HG02884 (cell line): ENCODE results near the gene INTS4.
A peak's percentile ranks its signal among the peaks of the same experiment; 100 is the strongest.
"Not testable (repeated sequence)": the region's sequence is repeated elsewhere in the genome, so short reads cannot be mapped to it uniquely, and the experiment has no call there.

Experiments used
- ATAC-seq: cut with Tn5 transposase; IDR thresholded peaks from one replicate; pipeline ENCODE4 v1.9.1; 2021; ENCODE audit warnings: mild to moderate bottlenecking, moderate library complexity; ENCODE audit not compliant: unreplicated experiment

Gene INTS4

GRCh38 chr11:77884186-77884828 lies 110.2 kb downstream of the INTS4 start:
- no peak for ATAC-seq

GRCh38 chr11:77883775-77884174 lies 110.7 kb downstream of the INTS4 start:
- ATAC-seq: no peak

GRCh38 chr11:77882396-77882795 lies 112.1 kb downstream of the INTS4 start:
- ATAC-seq: no peak

DNA sequence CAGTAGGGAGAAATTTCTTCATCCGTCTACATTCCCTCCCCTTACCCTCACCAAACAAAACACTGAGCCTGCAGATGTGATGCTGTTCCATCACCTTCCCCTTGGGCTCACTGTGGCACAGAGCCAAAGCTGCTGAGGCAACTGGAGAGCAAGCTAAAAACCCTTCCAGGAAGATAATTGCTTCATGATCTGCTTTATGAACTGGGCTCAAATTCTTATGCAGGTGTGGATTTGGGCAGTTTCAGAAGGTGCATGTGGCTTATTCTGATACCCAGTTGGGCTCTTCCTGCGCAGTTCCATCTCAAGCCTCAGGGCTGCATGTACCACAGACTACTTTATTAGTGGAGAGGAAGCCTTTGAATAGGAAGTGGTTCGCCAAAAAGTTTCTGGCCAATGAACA lies 115.2 kb downstream of the INTS4 start:
- peak; percentile 76 for ATAC-seq

- not testable (repeated sequence) for ATAC-seq
These were observed 116.2 kb downstream of the INTS4 start for GRCh38 chr11:77878247-77878646.

GRCh38 chr11:77876045-77876444 lies 118.4 kb downstream of the INTS4 start:
- no peak for ATAC-seq

DNA sequence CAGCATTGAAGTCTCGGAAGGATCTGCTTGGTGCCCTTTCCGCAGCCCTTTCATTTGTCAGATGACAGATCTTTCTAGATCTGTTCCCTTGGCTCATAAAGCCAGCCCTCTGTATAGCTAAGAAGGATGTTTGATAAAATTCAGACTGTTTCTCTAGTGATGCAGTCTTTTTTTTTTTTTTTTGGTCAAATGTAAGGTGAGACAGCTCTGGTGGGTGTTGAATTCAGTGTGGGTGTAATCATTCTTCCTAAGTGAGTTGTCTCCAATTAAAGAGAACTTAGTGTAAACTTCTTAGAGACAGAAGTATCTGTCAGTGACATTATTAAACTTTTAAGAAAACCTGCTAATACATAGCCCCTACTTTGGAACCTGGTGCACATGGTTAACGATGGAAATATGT lies 120.3 kb downstream of the INTS4 start:
- no peak for ATAC-seq

DNA sequence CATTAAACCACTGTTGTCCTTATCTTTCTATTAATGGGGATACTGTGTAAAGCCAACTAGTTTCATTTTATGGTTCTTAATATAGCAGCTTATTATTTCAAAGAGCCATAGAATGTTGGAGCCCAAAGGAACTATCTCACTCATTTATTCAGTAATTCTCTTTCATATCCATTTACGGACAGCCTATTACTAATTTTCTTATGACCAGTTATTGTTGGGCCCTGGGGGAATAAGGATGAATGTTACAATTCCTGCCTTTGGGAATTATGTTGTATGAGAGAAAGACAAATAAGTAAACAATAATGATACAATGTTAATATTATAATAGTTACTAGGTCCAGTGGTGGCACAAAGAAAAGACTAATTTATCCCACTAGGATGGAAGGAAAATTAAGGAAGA lies 121.1 kb downstream of the INTS4 start:
- no peak for ATAC-seq

- no peak for ATAC-seq
These were observed 122.6 kb downstream of the INTS4 start for GRCh38 chr11:77871855-77872254.

- no peak for ATAC-seq
These were observed 125.7 kb downstream of the INTS4 start for GRCh38 chr11:77868744-77869143.

GRCh38 chr11:77866336-77866735 lies 128.1 kb downstream of the INTS4 start:
- ATAC-seq: no peak

- ATAC-seq: no peak
These were observed 128.7 kb downstream of the INTS4 start for GRCh38 chr11:77865805-77866204.

GRCh38 chr11:77861444-77861843 lies 133.0 kb downstream of the INTS4 start:
- ATAC-seq: not testable (repeated sequence)

DNA sequence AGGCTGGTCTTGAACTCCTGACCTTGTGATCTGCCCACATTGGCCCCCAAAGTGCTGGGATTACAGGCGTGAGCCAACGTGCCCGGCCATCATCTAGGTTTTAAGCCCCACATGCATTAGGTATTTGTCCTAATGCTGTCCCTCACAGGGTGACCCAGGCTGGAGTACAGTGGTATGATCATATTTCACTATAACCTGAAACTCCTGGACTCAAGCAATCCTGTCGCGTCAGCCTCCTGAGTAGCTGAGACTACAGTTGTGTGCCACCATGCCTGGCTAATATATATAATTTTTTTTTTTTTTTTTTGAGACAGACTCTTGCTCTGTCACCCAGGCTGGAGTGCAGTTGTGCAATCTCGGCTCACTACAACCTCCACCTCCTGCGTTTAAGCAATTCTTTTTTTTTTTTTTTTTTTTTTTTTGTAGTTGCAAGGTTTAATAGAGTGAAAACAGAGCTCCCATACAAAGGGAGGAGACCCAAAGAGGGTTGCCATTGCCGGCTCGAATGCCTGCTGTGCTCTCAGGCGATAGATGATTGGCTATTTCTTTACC lies 136.5 kb downstream of the INTS4 start:
- ATAC-seq: not testable (repeated sequence)

DNA sequence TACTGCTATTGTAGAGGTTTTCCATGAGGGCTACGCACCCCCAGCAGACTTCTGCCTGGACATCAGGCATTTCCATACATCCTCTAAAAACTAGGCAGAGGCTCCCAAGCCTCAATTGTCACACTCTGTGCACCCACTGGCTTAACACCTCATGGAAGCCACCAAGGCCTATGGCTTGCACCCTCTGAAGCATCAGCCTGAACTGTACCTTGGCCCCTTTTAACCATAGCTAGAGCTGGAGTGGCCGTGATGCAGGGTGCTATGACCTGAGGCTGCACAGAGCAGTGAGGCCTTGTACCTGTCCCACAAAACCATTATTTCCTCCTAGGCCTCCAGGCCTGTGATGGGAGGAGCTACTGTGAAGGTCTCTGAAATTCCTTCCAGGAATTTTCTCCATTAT lies 139.6 kb downstream of the INTS4 start:
- ATAC-seq: no peak

DNA sequence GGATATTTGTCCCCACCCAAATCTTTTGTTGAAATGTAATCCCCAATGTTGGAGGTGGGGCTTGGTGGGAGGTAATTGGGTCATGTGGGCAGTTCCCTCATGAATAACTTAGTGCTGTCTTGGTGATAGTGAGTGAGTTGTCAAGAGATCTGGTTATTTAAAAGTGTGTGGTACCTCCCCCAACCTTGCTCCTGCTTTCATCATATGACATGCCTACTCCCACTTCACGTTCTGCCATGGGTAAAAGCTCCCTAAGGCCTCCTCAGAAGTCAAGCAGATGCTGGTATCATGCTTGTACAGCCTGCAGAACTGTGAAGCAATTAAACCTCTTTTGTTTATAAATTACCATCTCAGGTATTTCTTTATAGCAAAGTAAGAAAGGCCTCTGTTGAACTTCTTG lies 143.0 kb downstream of the INTS4 start:
- ATAC-seq: no peak

DNA sequence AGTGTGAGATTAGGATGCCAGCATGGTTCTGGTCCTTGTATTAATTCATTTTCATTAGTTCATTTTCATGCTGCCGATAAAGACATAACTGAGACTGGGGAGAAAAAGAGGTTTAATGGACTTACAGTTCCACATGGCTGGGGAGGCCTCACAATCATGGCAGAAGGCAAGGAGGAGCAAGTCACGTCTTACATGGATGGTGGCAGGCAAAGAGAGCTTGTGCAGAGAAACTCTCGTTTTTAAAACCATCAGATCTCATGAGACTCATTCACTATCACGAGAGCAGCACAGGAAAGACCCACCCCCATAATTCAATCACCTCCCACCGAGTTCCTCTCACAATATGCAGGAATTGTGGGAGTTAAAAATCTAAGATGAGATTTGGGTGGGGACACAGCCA lies 150.8 kb downstream of the INTS4 start:
- not testable (repeated sequence) for ATAC-seq

DNA sequence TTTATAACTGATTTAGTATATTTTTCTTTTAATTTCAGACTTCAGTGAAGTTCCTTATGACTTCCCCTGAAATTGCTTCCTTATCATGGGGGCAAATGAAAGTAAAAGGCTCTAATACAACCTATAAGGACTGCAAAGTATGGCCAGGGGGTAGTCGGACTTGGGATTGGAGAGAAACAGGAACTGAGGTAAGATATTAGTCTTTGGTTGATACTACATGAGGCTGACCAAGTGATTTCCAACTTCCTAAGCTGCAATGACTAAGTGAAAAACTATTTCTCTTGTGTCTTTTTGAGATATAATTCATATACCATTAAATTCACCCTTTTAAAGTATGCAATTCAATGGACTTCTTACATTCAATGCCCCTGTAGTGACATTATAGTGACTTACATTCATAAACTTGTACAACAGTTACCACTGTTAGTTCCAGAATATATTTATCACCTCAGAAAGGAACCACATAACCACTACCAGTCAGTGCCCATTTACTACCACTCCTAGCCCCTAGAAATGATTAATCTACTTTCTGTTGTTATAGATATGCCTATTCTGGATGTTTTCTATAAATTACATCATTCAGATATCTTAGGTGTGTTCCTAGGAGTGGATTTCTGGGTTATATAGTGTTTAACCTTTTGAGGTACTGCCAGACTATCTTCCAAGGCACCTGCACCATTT lies 151.9 kb downstream of the INTS4 start:
- no peak for ATAC-seq

DNA sequence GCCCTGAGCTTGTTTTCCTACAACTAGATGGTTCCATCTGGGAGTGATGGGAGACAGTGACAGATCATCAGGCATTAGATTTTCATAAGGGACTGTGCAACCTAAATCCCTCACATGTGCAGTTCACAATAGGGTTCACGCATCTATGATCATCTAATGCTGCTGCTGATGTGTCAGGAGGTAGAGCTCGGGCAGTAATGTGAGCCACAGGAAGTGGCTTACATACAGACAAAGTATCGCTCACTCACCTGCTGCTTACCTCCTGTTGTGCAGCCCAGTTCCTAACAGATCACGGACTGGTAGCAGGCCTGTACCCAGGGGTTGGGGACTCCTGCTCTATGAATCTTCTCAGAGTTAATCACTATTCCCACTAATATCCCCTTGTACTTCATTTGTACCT lies 161.2 kb downstream of the INTS4 start:
- no peak for ATAC-seq

- no peak for ATAC-seq
These were observed 165.5 kb downstream of the INTS4 start for GRCh38 chr11:77828926-77829325.
